NT2/D1 (cell line): ENCODE measurements around the gene BICRA.

ENCODE experiments used
- SUZ12 ChIP-seq: IDR thresholded peaks from 2 replicates; pipeline ENCODE4 v1.6.1; 2011; ENCODE audit not compliant: insufficient read length, insufficient read depth; ENCODE audit errors: extremely low read depth
- YY1 ChIP-seq: IDR thresholded peaks from 2 replicates; pipeline ENCODE4 v1.6.1; 2011; ENCODE audit not compliant: insufficient read length, insufficient read depth
- ZNF274 ChIP-seq: IDR thresholded peaks from 2 replicates; pipeline ENCODE4 v1.6.1; 2011; ENCODE audit warnings: mild to moderate bottlenecking, low read depth, low read length

- TF ChIP-seq YY1 = no peak
- TF ChIP-seq ZNF274 = no peak
- TF ChIP-seq SUZ12 = no peak
These were observed 42.8 kb downstream of the BICRA start for GRCh38 chr19:47651691-47652090.
